GM18868 (cell line): ENCODE data around the gene GOLGA6L24.
"Not testable (repeated sequence)": the region's sequence is repeated elsewhere in the genome, so short reads cannot be mapped to it uniquely, and the experiment has no call there.

Source experiments
- ATAC-seq: cut with Tn5 transposase; IDR thresholded peaks from one replicate; pipeline ENCODE4 v1.9.1; 2021; ENCODE audit warnings: mild to moderate bottlenecking, moderate library complexity; ENCODE audit not compliant: unreplicated experiment

The GOLGA6L24 gene, protein sequence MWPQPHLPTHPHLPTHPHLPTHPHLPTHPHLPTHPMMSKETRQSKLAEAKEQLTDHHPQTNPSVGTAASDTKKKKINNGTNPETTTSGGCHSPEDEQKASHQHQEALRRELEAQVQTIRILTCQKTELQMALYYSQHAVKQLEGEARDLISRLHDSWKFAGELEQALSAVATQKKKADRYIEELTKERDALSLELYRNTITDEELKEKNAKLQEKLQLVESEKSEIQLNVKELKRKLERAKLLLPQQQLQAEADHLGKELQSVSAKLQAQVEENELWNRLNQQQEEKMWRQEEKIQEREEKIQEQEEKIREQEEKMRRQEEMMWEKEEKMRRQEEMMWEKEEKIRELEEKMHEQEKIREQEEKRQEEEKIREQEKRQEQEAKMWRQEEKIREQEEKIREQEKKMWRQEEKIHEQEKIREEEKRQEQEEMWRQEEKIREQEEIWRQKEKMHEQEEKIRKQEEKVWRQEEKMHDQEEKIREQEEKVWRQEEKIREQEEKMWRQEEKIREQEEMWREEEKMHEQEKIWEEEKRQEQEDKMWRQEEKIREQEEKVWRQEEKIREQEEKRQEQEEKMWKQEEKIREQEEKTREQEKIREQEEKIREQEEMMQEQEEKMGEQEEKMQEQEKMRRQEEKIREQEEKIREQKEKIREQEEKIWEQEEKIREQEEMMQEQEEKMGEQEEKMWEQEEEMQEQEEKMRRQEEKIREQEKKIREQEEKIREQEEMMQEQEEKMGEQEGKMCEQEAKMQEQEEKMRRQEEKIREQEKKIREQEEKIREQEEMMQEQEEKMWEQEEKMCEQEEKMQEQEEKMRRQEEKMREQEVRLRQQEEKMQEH

DNA sequence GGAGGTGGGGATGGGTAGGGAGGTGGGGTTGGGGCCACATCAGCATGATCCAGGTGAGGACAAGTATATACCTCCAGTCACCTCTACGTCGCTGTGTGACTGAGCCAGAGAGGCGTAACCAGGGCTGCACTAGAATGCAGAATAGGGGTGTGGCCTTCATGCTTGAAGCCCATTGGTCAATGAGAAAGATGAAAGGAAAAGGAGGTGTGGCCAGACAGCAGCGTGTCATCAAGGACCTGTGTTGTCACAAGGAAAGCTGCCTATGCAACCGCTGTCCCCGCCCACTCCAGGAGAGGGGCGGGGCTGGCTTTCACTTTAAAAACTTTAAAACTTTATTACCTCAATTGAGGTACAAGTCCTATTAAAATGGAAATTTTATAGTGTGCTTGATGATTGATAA lies at the start of gene GOLGA6L24:
TSS of gene GOLGA6L24 (minus strand) at position 101 of the 400 bp plus-strand sequence. CDS start at position 40, 61 bp downstream.
- ATAC-seq, result not testable (repeated sequence)

DNA sequence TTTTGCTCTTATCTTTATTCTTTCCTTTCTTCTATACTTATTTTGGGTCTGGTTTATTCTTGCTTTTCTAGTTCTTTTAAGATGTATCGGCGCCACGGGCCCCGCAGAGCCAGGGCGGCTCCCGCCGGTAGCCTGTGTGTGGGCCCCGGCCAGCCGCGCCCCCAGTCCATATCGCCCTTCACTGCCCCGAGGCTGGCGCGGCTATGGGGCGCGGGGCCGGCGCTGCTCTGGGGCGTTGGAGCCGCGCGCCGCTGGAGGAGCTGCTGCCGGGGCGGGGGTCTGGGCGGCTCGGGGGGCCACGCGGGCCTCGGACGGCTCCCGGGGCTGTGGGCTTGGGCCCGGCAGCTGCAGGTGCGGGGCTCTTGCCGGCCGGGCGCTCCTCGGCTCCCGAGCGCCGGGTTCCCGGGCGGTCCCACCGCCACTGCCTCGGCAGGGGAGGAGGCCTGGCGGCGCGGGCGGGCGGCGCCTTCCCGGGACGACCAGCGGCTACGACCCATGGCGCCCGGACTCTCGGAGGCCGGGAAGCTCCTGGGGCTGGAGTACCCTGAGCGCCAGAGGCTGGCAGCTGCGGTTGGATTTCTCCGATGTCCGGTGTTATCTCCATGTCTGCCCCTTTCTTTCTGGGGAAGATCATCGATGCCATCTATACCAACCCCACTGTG lies 45.0 kb upstream of the GOLGA6L24 start:
- ATAC-seq, result not testable (repeated sequence)

DNA sequence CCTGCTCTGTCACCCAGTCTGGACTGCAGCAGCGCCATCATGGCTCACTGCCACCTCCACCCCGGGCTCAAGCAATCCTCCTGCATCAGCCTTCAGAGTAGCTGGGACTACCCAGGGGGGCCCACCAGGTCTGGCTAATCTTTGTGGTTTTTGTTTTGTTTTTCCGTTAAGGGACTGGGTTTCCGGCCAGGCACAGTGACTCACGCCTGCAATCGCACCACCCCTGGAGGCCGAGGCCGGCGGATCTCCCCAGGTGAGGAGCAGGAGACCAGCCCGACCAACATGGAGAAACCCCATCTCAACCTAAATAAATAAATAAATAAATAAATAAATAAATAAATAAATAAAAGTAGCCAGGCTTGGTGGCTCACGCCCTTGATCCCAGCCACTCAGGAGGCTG lies 38.1 kb upstream of the GOLGA6L24 start:
- ATAC-seq, result not testable (repeated sequence)

DNA sequence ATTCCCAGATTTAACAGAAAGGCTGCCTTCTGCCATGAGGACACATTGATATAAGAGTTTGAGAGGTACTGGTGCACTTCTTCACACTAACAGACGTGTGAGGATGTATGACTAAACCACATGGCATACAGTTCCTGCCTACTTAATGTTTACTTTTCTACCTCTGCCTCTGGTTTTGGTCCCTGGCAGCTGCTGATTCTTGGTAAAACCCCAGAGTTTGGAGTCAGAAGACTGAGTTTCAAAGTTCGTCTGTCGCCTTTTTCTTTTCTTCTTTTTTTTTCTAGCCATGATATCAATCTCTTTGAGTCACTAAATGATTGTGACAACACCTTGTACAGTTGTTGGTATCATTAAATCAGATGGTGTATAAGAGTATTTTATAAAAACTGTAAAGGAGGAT lies 22.2 kb upstream of the GOLGA6L24 start:
- not testable (repeated sequence) for ATAC-seq

DNA sequence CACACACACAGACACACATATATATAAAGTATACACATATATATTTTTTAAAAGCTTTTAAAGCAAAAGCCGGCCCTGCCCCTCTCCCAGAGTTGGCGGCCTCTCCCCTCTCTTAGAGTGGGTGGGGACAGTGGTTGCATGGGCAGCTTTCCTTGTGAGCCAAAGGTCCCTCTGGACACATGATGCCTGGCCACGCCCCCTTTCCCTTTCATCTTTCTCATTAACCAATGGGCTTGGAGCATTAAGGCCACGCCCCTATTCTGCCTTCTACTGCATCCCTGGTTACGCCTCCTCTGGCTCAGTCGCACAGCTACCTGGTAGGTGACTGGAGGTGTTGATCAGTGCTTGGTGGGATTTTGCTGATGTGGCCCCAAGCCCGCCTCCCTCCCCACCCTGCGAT lies 20.5 kb upstream of the GOLGA6L24 start, which contains the start of gene GOLGA8F:
TSS of gene GOLGA8F (plus strand) at position 301 of the 400 bp plus-strand sequence. CDS start at position 399, 98 bp downstream.
- ATAC-seq, result not testable (repeated sequence)

DNA sequence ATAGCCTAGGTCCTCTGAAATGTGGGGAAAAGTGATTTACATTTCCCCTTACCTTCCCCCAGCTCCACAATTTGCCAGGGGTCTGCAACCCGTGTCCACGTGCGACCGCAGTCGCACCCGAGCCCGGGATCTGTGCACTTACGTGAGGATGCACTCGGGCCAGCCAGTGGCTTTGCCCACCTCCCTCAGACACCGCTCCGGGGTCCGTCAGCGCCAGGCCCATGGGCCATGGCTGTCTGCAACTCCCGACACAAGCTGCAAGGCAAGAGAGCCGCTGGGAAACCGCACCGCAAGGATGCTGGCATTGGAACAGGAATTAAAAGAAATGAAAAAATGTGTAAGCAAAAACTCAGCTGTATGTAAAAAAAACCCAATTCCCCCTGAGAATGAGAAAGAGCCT lies 7.6 kb upstream of the GOLGA6L24 start:
- not testable (repeated sequence) for ATAC-seq

DNA sequence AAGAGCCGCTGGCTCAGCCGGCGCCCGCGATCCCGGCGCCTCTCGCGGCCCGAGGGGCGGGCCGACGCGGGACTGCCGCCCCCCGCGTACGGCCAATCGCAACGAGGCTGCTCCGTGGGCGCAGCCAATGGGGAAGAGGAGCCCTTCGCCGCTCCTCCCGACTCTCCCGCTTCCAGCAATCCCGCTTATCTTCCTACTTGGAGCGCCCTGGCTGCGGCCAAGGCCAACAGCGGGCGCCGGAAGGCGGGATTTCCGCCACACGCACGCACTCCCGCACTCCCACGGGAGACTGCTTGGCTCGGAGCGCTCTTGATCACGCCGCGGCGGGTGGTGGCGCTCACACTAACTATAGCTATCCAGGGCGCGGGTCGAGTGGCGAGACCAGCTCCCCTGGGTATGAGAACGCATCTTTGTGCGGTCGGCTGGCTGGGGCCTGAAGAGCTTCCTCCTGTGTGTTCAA lies 35.7 kb downstream of the GOLGA6L24 start, which contains the start of gene HERC2:
TSS of gene HERC2 (minus strand) at position 51 of the 460 bp plus-strand sequence. CDS start 746 bp downstream, outside the sequence.
- not testable (repeated sequence) for ATAC-seq

DNA sequence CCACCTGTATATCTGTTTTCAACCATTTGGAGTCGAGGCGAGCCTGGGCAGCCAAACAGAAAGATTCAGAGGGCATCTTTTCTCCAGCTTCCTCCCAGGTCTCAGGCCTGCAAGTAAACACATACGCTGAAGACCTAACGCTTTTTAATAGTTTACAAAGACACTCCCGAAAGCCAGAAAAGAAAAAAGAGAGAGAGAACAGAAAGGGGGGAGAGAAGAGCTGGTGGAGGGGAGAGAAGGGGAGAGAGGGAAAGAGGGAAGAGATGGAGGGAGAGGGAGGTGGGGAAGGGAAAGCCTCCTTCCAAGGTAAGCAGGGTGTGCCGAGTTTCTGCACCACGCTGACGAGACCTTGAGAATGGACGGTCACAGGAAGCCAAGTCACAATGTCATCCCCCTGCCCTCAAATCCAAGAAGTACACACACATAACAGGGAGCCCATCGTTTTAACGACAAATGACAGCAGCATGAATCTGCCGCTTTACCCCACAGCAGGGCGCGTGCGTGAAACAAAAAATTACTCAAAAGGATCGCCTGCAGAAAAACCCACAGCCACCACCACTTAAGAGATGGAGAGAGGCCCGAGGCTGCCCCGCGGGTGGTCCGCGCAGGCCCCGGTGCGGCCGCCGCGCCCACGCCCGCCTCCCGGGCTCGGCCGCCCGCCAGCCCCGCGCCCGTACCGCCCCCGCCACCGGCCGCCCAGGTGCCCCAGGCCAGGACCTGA lies 36.4 kb downstream of the GOLGA6L24 start:
- not testable (repeated sequence) for ATAC-seq

DNA sequence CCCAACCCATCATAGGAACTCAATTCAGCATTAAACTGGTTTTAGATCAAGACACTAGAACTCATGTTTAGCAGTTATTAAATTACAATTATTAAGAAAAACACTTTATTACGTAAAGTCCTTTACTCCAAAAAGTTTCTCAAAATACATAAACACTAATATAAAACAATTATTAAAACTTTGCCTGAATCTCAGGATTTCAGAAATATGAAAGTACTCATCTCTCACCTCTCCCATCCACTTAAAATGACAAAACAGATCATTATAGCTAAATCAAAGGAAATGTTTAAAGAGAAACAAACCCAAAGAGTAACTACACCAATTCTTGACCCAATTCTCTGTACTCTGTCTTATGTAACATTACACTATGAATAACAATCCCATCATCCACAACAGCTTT lies 38.2 kb downstream of the GOLGA6L24 start:
- ATAC-seq, result not testable (repeated sequence)

DNA sequence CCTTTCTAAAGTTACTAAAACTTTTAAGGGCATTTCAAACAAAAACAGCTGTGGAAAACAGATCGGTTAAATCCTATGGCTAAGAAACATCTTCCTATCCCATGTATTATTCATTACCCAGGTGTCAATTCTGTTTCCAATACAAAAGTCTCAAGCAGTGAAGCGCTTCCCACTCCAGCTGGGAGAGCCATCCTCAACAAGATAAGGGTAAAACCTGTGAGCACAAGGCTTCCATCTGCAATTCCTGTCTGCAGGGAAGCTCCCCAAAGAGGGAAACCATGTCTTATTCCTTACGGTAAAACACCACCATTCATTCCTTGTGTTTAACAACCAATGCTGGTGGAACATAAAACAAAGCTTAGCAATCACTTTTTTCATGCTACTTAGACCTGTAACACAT lies 39.1 kb downstream of the GOLGA6L24 start:
- not testable (repeated sequence) for ATAC-seq

DNA sequence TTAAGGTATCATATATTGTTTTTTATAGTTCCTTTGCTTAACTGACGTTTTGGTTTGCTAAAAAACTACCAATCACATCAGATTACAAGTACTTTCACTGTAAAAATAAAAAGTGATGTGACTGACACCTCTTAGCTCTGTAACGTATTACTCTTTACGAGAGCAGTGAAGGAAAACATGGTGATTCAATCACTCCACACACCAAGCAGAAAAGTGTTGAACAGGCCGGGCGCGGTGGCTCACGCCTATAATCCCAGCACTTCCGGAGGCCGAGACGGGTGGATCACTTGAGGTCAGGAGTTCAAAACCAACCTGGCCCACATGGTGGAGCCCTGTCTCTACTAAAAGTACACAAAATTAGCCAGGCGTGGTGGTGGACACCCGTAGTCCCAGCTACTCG lies 39.8 kb downstream of the GOLGA6L24 start:
- not testable (repeated sequence) for ATAC-seq

DNA sequence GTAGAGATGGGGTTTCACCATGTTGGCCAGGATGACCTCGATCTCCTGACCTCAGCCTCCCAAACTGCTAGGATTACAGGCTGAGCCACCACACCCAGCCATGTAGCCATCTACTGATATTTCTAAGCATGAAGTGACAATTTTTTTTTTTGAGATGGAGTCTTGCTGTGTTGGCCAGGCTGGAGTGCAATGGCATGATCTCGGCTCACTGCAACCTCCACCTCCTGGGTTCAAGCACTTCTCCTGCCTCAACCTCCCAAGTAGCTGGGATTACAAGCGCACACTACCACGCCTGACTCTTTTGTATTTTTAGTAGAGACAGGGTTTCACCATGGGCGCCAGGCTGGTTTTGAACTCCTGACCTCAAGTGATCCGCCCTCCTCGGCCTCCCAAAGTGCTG lies 40.9 kb downstream of the GOLGA6L24 start:
- ATAC-seq, result not testable (repeated sequence)

DNA sequence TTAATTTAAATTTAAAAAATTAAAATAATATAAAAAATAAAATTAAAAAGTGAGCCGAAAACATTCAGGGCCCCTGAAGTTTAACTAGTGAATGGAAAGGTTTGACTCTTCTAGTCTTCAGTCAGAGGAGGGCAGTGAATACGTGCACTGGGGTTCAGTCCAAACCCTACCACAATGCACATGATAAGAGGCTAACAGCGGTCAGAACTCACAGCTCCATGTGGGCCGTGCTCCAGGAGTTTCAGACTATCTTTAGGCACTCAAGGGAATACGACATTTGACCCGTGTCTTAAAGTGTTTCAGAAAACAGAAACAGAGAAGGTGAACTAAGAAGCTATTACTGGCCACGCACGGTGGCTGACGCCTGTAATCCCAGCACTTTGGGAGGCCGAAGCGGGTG lies 47.4 kb downstream of the GOLGA6L24 start:
- not testable (repeated sequence) for ATAC-seq

DNA sequence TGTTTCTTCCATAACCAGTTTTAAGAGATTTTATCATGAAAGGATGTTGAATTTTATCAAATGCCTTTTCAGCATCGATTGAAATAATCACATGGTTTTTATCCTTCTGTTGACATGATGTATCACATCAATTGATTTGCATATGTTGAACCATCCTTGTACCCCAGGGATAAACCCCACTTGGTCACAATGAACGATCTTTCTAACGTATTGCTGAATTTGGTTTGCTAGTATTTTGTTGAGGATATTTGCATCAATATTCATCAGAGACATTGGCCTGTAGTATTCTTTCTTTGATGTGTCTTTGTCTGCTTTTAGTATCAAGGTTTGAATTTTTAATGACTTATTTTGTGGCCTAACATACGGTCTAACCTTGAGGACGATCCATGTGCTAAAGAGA lies 49.2 kb downstream of the GOLGA6L24 start:
- ATAC-seq, result not testable (repeated sequence)
